GM19099 (cell line): ENCODE measurements around the gene ZFP36L1.

Source experiments
- POLR2A ChIP-seq: IDR thresholded peaks from 3 replicates; pipeline ENCODE4 v1.6.1; 2011; ENCODE audit warnings: low read depth; ENCODE audit not compliant: insufficient read length; ENCODE audit errors: extremely low read depth

The ZFP36L1 gene

DNA sequence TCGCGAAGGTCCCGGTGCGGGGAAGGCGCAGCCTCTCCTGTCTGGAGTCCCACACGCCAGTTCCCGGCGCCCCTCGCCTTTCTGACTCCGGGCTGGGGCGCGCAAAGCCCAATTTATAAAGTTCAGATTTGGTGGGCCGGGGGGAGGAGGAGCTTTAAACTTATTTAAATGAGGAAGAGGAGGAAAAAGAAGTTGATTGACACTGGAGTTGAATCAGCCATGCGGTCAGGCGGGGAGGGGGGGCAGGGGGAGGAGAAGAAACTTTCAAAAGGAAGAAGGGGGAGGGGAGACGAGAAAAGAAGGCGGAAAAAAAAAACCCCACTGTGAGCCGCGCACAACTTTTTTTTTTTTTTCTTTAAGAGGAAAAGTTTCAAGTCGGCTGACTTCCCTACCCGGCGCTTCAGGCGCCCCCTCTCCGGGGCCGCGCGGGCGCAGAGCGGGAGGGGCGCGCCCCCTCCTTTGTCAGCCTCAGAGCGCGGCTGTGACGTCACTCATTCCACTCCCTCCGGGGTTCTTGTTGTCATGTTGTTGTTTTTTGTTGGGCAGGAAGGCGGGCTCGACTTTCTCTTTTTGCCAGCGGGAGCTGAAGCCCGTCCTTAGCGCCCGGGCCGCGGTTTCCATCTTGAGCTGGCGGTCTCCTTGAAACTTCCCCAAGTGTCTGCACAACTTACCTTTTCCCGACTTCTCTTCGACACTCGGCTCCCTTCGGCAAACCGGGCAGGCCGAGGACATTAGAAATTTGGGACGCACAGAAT lies at the start of gene ZFP36L1:
ZFP36L1 (minus strand) TSS at position 89 of the 755 bp plus-strand sequence. CDS start 129 bp downstream, outside the sequence.
- peak; percentile 99 for TF ChIP-seq POLR2A

GRCh38 chr14:68842298-68842697 lies 49.4 kb upstream of the ZFP36L1 start:
- TF ChIP-seq POLR2A, result no peak

- no peak for TF ChIP-seq POLR2A
Measured at GRCh38 chr14:68841016-68841809, 48.3 kb upstream of the ZFP36L1 start.

- TF ChIP-seq POLR2A, result no peak
Measured at GRCh38 chr14:68840454-68840853, 47.6 kb upstream of the ZFP36L1 start.

DNA sequence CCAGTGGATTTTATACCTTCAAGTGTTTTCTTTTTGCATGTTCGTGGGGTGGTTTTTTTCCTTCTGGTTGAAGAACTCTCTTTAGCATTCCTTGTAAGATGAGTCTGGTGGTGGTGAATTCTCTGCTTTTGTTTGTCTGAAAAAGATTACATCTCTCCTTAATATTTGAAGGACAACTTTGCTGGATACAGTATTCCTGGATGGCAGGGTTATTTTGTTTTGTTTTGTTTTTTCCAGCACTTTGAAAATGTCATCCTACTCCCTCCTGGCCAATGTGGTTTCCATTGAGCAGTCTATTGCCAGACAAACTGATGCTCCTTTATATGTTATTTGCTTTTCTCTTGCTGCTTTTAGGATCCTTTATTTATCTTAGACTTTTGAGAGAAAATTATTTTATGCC lies 43.2 kb upstream of the ZFP36L1 start:
- TF ChIP-seq POLR2A, result no peak

GRCh38 chr14:68834816-68835215 lies 41.9 kb upstream of the ZFP36L1 start:
- TF ChIP-seq POLR2A, result no peak

DNA sequence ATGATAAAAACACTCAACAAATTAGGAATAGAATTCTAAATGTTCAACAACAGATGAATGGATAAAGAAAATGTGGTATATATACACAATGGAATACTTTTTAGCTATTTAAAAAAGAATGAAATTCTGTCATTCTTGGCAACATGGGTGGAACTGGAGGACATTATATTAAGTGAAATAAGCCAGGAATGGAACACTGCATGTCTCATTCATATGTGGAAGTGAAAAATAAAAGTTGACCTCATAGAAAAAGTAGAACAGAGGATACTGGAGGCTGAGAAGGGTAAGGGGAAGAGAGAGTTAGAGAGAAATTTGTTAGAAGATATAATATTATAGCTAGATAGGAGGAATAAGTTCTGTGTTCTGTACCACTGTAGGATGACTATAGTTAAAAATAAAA lies 35.8 kb upstream of the ZFP36L1 start:
- TF ChIP-seq POLR2A, result no peak

- TF ChIP-seq POLR2A, result no peak
Measured at GRCh38 chr14:68825729-68826128, 32.9 kb upstream of the ZFP36L1 start.

- TF ChIP-seq POLR2A, result no peak
Measured at GRCh38 chr14:68824517-68825347, 31.9 kb upstream of the ZFP36L1 start.

DNA sequence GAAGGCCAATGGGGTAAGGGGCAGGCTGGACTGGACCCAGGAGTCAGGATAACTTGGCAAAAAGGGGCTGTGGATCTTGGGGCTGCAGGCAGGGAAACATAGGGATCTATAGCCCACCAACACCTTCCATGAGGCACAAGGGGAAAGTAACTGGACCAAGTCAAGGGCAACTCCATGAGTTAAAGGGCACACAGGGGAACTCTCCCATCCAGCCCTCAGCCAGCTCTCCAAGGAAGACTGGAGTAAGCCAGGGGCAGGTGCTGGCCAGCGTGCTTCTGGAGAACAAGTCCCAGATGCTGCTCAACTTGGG lies 31.3 kb upstream of the ZFP36L1 start:
- no peak for TF ChIP-seq POLR2A

GRCh38 chr14:68823434-68824206 lies 30.8 kb upstream of the ZFP36L1 start:
- TF ChIP-seq POLR2A, result no peak

- TF ChIP-seq POLR2A, result no peak
Measured at GRCh38 chr14:68822926-68823325, 30.1 kb upstream of the ZFP36L1 start.

- TF ChIP-seq POLR2A, result peak; percentile 86
Measured at GRCh38 chr14:68822132-68822651, 29.3 kb upstream of the ZFP36L1 start.

- TF ChIP-seq POLR2A, result peak; percentile 65
Measured at GRCh38 chr14:68820999-68821683, 28.3 kb upstream of the ZFP36L1 start.
